Measurements from ENCODE around the gene PREX1. TPM values are rescaled to one million over a fixed set of nuclear protein-coding genes. Genes with fewer than 3 reads are reported as not detected.

PREX1 gene
- polyA plus RNA-seq, 1 donor (not counting 4 experiments of a cell fraction or from before 2014, with no cell fraction given), result 0.22 TPM

GRCh38 chr20:48708630-48709029, 119.2 kb downstream of the PREX1 start:
- dilution Hi-C loops (cut with MboI; ENCODE audit: extremely low pct_ligation_motif_present, low sequenced_read_pairs), result no loop called here
- Histone ChIP-seq H2AFZ (ENCODE audit: control insufficient read depth, low read length) (no peak overlapping the region), H3K4me3 (ENCODE audit: control insufficient read depth in 2 of 3, extremely low read depth in 1 of 3, insufficient read depth in 2 of 3, low read depth in 1 of 3, low read length in 3 of 3) (no peak overlapping the region), H3K27me3 (ENCODE audit: control insufficient read depth, extremely low read depth, insufficient read depth, low read length) (peaks cover under 1% of the 10 kb centered on the region), H3K4me1 (ENCODE audit: control insufficient read depth, extremely low read depth, insufficient read depth, low read length) (no peaks in the 10 kb centered on the region), H3K79me2 (ENCODE audit: control insufficient read depth, insufficient read depth, low read length) (no peaks in the 10 kb centered on the region), H3K9ac (ENCODE audit: control insufficient read depth, extremely low read depth, insufficient read depth, low read length) (no peak overlapping the region), H3K9me3 (ENCODE audit: control insufficient read depth, low read depth, low read length) (no peaks in the 10 kb centered on the region), H3K27ac (ENCODE audit: control insufficient read depth, insufficient read depth, low read length) (no peak overlapping the region), H3K9me1 (ENCODE audit: control insufficient read depth, extremely low read depth, insufficient read depth, low read length) (no peaks in the 10 kb centered on the region), H4K20me1 (ENCODE audit: control insufficient read depth, extremely low read depth, insufficient read depth, low read length) (no peaks in the 10 kb centered on the region), H3K4me2 (ENCODE audit: control insufficient read depth, extremely low read depth, insufficient read depth, low read depth, low read length) (no peak overlapping the region), H3K36me3 (ENCODE audit: control insufficient read depth in 2 of 2, extremely low read depth in 1 of 2, insufficient read depth in 2 of 2, low read length in 2 of 2) (no peaks in the 10 kb centered on the region)
- DNase-seq (ENCODE audit: low read depth, low spot score) (no peak), FAIRE-seq (no peak)
- TF ChIP-seq CTCF (optimal IDR thresholded peaks at IDR 0.05 in 1 of 3, IDR thresholded peaks at IDR 0.05 in 1 of 3, conservative IDR thresholded peaks at IDR 0.05 in 1 of 3; ENCODE audit: extremely low read depth in 1 of 3, insufficient read depth in 2 of 3, low read length in 3 of 3) (no peak), EZH2 (IDR thresholded peaks at IDR 0.05; ENCODE audit: low read length) (no peak)

GRCh38 chr20:48708116-48708515, 119.7 kb downstream of the PREX1 start:
- no peak overlapping the region for H3K9ac ChIP-seq (ENCODE audit: control insufficient read depth, extremely low read depth, insufficient read depth, low read length)
- no peaks in the 10 kb centered on the region for H4K20me1 ChIP-seq (ENCODE audit: control insufficient read depth, extremely low read depth, insufficient read depth, low read length)
- H3K9me3 ChIP-seq (ENCODE audit: control insufficient read depth, low read depth, low read length), result no peaks in the 10 kb centered on the region
- no peak for DNase-seq (ENCODE audit: low read depth, low spot score)
- TF ChIP-seq EZH2 (IDR thresholded peaks at IDR 0.05; ENCODE audit: low read length), result no peak
- TF ChIP-seq CTCF (optimal IDR thresholded peaks at IDR 0.05 in 1 of 3, IDR thresholded peaks at IDR 0.05 in 1 of 3, conservative IDR thresholded peaks at IDR 0.05 in 1 of 3; ENCODE audit: extremely low read depth in 1 of 3, insufficient read depth in 2 of 3, low read length in 3 of 3), result no peak
- H3K79me2 ChIP-seq (ENCODE audit: control insufficient read depth, insufficient read depth, low read length), result no peaks in the 10 kb centered on the region
- H3K27ac ChIP-seq (ENCODE audit: control insufficient read depth, insufficient read depth, low read length), result no peak overlapping the region
- H3K9me1 ChIP-seq (ENCODE audit: control insufficient read depth, extremely low read depth, insufficient read depth, low read length), result no peaks in the 10 kb centered on the region
- FAIRE-seq, result no peak
- H3K4me1 ChIP-seq (ENCODE audit: control insufficient read depth, extremely low read depth, insufficient read depth, low read length), result no peaks in the 10 kb centered on the region
- H3K36me3 ChIP-seq (ENCODE audit: control insufficient read depth in 2 of 2, extremely low read depth in 1 of 2, insufficient read depth in 2 of 2, low read length in 2 of 2), result no peaks in the 10 kb centered on the region
- no peak overlapping the region for H3K4me2 ChIP-seq (ENCODE audit: control insufficient read depth, extremely low read depth, insufficient read depth, low read depth, low read length)
- dilution Hi-C loops (cut with MboI; ENCODE audit: extremely low pct_ligation_motif_present, low sequenced_read_pairs), result no loop called here
- no peak overlapping the region for H3K4me3 ChIP-seq (ENCODE audit: control insufficient read depth in 2 of 3, extremely low read depth in 1 of 3, insufficient read depth in 2 of 3, low read depth in 1 of 3, low read length in 3 of 3)
- H2AFZ ChIP-seq (ENCODE audit: control insufficient read depth, low read length), result no peak overlapping the region
- peaks cover 5% of the 10 kb centered on the region for H3K27me3 ChIP-seq (ENCODE audit: control insufficient read depth, extremely low read depth, insufficient read depth, low read length)
